Psoas muscle (tissue), 8 donors: ENCODE results near the gene MAN2A2. TPM values are rescaled to one million over a fixed set of nuclear protein-coding genes. Genes with fewer than 3 reads are reported as not detected.
A peak's percentile ranks its signal among the peaks of the same experiment; 100 is the strongest.

Experiments
- ATAC-seq, 4 donors: fragments of 200-7000 bp; cut with Tn5 transposase; one replicate each; pipeline ENCODE4 v1.9.1; 2020; ENCODE audit warnings: moderate library complexity in 3 of 4, mild to moderate bottlenecking in 2 of 4
- DNase-seq, 2 donors: peaks; one replicate each; pipeline ENCODE4 v3.0.0-alpha.2; 2020
- H3K27ac ChIP-seq: fragments of 200-600 bp; one replicate; pipeline ENCODE4 v1.8.0; 2022
- H3K27me3 ChIP-seq, 3 donors: fragments of 200-600 bp in 1 of 3; one replicate each; pipeline versions ENCODE4 v1.6.1 to v1.8.0; 2013 to 2022; ENCODE audit warnings: low read length in 2 of 3, mild to moderate bottlenecking in 2 of 3, moderate library complexity in 1 of 3; ENCODE audit not compliant: insufficient read depth in 3 of 3
- H3K36me3 ChIP-seq, 2 donors: fragments of 200-600 bp in 1 of 2; one replicate each; pipeline versions ENCODE4 v1.6.1 to v1.8.0; 2013 to 2022; ENCODE audit warnings: low read depth in 1 of 2, mild to moderate bottlenecking in 1 of 2, moderate library complexity in 1 of 2; ENCODE audit not compliant: insufficient read depth in 1 of 2
- H3K4me1 ChIP-seq: fragments of 200-600 bp; one replicate; pipeline ENCODE4 v1.8.0; 2022
- H3K4me3 ChIP-seq: fragments of 200-600 bp; one replicate; pipeline ENCODE4 v1.8.0; 2022; ENCODE audit warnings: mild to moderate bottlenecking
- H3K9me3 ChIP-seq: fragments of 200-600 bp; one replicate; pipeline ENCODE4 v1.8.0; 2022
- WGBS, 3 donors: extraction: QIAGEN DNeasy Blood & Tissue Kit; methylation state at CpG; one replicate each; pipeline versions ENCODE4 v1.1.6 to v1.1.7; 2013; 5-methylcytosine and 5-hydroxymethylcytosine counted together
- intact Hi-C, 2 donors: fragments of 100-400 bp; cut with DNase I; formaldehyde crosslinking; loops; one replicate each; pipeline versions ENCODE4 v1.11.0 to v1.14.2; 2022
- polyA plus RNA-seq, 3 donors: library from polyadenylated mRNA; stranded (reverse); fragments of 200-250 nt; gene quantifications; one replicate each; pipeline ENCODE4 v1.2.3, GENCODE V29; 2013
- total RNA-seq, 4 donors: library from RNA; stranded (reverse); fragmentation: NEBNext Ultra II Directional in 2 of 4; extraction: Animal tissue kit (Norgen Biotek cat#: 25700) in 2 of 4; gene quantifications; one replicate each; pipeline versions ENCODE4 v1.2.1 to v1.2.4, GENCODE V29; 2021 to 2023
- TF ChIP-seq, protein P1 (sequence below): fragments of 200-600 bp; IDR thresholded peaks from one replicate; pipeline ENCODE4 v1.8.0; 2022; ENCODE audit warnings: antibody characterized with exemption
- donor health status: healthy with polysubstance abuse.
- donor health status: DM: no; HTN: no; CAD: no; lungs with moderate emphysema.
- donor health status: Bipolar disorder and iron deficiency.
- donor health status: healthy.
- donor health status: DM: yes; HTN: yes; CAD: no.
- donor health status: DM: no; HTN: no; CAD: no.
- donor health status: DM: no; HTN: no; CAD: no.
- donor health status: DM: yes; HTN: yes; CAD: no.

Gene MAN2A2
- total and polyA plus RNA-seq, 7 donors: 22.9 to 127 (median 111) TPM

DNA sequence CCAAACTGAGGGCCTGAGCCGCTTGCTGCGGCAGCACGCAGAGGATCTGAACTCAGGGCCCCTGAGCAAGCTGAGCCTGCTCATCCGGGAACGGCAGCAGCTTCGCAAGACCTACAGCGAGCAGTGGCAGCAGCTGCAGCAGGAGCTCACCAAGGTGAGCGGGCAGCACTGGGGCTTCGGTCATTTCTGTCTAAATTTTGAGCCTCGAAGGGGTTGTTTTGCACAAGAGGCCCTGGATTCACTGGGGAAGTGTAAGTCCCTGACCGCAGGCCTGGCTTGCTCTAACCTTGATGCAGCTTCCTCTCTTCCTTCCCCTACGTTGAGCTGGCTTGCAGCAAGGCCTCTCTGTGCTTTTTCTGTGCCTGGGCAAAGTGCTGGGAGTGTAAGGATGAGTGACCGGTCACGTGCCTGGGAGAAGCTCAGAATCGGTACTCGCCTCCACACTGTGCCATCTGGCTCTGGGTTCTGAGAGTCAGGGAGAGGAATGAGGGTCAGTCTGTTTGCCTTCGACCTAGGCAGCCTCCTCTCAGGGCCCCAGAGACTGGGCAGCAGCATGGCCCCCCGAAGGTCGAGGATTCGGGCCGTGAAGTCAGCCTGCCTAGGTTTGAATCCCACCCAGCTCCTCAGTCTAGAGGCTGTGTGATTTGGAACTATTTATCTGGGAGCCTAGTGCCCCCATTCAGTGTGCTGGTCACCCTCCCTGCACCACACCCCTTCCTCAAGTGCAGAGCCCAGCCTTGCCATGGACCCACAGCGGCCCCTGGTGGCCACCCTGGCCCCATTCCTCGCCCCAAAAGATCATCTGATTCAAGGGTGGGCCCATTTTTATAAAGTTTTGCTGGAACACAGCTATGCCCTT, 17.4 kb upstream of the MAN2A2 start:
- Histone ChIP-seq H3K9me3 (no peaks in the 10 kb centered on the region), H3K4me1 (peaks cover 12% of the 10 kb centered on the region), H3K27me3 (no peaks in the 10 kb centered on the region), H3K36me3 (peaks cover 0 to 38% of the 10 kb centered on the region in 2 donors), H3K27ac (no peak overlapping the region), H3K4me3 (peak overlapping the region; percentile 69)
- WGBS, 3 donors: 54 to 57% (median 55%) methylated on average over 21 to 23 of the region's 23 CpGs
- intact Hi-C loops: loop anchor here (1.0 to 5.0 kb wide), 4 partner anchors 168 to 237 kb away; partner anchors contain the start of gene BLM (in 1 of the 2)
- ATAC-seq (peak; percentile 56 to 81 (median 70)), DNase-seq (peak; percentile 80 to 88)
- TF ChIP-seq, protein P1, sequence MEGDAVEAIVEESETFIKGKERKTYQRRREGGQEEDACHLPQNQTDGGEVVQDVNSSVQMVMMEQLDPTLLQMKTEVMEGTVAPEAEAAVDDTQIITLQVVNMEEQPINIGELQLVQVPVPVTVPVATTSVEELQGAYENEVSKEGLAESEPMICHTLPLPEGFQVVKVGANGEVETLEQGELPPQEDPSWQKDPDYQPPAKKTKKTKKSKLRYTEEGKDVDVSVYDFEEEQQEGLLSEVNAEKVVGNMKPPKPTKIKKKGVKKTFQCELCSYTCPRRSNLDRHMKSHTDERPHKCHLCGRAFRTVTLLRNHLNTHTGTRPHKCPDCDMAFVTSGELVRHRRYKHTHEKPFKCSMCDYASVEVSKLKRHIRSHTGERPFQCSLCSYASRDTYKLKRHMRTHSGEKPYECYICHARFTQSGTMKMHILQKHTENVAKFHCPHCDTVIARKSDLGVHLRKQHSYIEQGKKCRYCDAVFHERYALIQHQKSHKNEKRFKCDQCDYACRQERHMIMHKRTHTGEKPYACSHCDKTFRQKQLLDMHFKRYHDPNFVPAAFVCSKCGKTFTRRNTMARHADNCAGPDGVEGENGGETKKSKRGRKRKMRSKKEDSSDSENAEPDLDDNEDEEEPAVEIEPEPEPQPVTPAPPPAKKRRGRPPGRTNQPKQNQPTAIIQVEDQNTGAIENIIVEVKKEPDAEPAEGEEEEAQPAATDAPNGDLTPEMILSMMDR: peak; percentile 98

DNA sequence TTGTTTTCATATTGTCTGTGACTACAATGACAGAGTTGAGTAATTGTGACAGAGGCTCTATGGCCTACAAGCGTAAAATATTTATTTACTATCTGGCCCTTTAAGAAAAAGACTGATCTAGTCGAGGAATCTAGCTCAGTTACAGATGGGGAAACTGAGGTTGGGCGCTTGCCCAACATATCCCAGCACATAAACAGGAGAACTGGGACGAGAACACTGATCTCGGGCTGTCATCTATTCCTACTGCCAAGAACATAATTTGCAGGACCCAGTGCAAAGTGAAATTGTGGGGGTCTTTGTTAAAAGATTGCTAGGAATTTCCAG, 16.8 kb upstream of the MAN2A2 start:
- Histone ChIP-seq H3K27me3 (no peaks in the 10 kb centered on the region), H3K27ac (no peak overlapping the region), H3K4me3 (no peak overlapping the region), H3K4me1 (peaks cover 12% of the 10 kb centered on the region), H3K9me3 (no peaks in the 10 kb centered on the region), H3K36me3 (peaks cover 0 to 34% of the 10 kb centered on the region in 2 donors)
- no peak for DNase-seq
- WGBS, 3 donors: 26 to 36% (median 30%) methylated on average over 5 of the region's 5 CpGs
- intact Hi-C loops: loop anchor here (1.0 to 5.0 kb wide), 4 partner anchors 169 to 238 kb away; partner anchors contain the start of gene BLM (in 1 of the 2)
- TF ChIP-seq, protein P1: no peak
- ATAC-seq: no peak

DNA sequence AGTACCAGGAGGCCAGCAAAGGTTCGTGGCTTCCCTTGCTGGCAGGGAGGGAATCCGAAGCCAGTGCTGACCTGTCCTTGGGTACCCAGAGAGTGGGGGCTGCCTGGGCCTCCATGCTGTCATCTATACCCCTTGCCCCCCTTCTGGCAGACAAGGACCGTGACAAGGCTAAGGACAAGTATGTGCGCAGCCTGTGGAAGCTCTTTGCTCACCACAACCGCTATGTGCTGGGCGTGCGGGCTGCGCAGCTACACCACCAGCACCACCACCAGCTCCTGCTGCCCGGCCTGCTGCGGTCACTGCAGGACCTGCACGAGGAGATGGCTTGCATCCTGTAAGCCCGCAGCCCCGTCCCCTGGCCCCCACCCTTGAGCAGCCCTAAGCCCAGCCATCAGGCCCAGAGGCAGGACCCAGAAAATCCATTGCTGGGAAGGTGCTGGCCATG, 16.0 kb upstream of the MAN2A2 start:
- no peaks in the 10 kb centered on the region for H3K9me3 ChIP-seq
- DNase-seq (no peak), ATAC-seq (no peak)
- H3K4me1 ChIP-seq: peaks cover 12% of the 10 kb centered on the region
- TF ChIP-seq, protein P1: no peak
- no peaks in the 10 kb centered on the region for H3K27me3 ChIP-seq
- WGBS, 3 donors: 86 to 89% (median 87%) methylated on average over 13 of the region's 13 CpGs
- peaks cover 0 to 31% of the 10 kb centered on the region in 2 donors for H3K36me3 ChIP-seq
- no peak overlapping the region for H3K4me3 ChIP-seq
- intact Hi-C loops: loop anchor here (2.0 to 5.0 kb wide), 2 partner anchors 190 to 238 kb away; no protein-coding TSS in a partner anchor
- no peak overlapping the region for H3K27ac ChIP-seq

DNA sequence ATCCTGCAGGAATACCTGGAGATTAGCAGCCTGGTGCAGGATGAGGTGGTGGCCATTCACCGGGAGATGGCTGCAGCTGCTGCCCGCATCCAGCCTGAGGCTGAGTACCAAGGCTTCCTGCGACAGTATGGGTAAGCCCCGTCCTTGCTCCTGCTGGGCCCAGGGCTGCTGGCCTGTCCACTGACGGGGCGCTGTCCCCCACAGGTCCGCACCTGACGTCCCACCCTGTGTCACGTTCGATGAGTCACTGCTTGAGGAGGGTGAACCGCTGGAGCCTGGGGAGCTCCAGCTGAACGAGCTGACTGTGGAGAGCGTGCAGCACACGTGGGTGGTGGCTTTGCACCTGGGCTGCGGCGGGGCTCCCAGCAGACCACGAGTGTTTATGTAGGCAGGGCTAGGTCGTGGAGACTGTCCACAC, 13.8 kb upstream of the MAN2A2 start:
- 86 to 88% (median 87%) methylated on average over 18 of the region's 18 CpGs for WGBS, 3 donors
- intact Hi-C loops: loop anchor here in 1 of 2 donors (5.0 kb wide), 1 partner anchor 192 kb away; no protein-coding TSS in a partner anchor
- H3K4me1 ChIP-seq: peaks cover 7% of the 10 kb centered on the region
- DNase-seq (no peak), ATAC-seq (no peak)
- H3K27me3 ChIP-seq: no peaks in the 10 kb centered on the region
- no peaks in the 10 kb centered on the region for H3K9me3 ChIP-seq
- TF ChIP-seq, protein P1: no peak
- peaks cover 0 to 43% of the 10 kb centered on the region in 2 donors for H3K36me3 ChIP-seq
- H3K4me3 ChIP-seq: no peak overlapping the region
- H3K27ac ChIP-seq: no peak overlapping the region
